Astrocyte (in vitro differentiated cells and primary cell): ENCODE data around the gene EXOG. TPM values are rescaled to one million over a fixed set of nuclear protein-coding genes. Genes with fewer than 3 reads are reported as not detected.
A peak's percentile ranks its signal among the peaks of the same experiment; 100 is the strongest.

Experiments
- DNase-seq: peaks from one replicate; pipeline ENCODE4 v3.0.0-alpha.2; 2010; ENCODE audit warnings: low read depth
- FAIRE-seq: peaks from 2 replicates; lab custom pipeline; 2011; peaks lifted over from hg19 to GRCh38; lab: Jason Lieb, UNC
- H2AFZ ChIP-seq: 2 replicates; pipeline ENCODE4 v1.6.0; 2012; ENCODE audit warnings: low read depth, low read length, inconsistent platforms
- H3K27ac ChIP-seq: 2 replicates; pipeline ENCODE4 v1.5.1; 2011; ENCODE audit warnings: low read depth, low read length, inconsistent platforms
- H3K27me3 ChIP-seq: 2 replicates; pipeline ENCODE4 v1.6.0; 2011; ENCODE audit warnings: low read length, inconsistent platforms; ENCODE audit not compliant: insufficient read depth
- H3K36me3 ChIP-seq: 2 replicates; pipeline ENCODE4 v1.5.1; 2011; ENCODE audit warnings: low read length, inconsistent platforms; ENCODE audit not compliant: insufficient read depth
- H3K4me1 ChIP-seq: 2 replicates; pipeline ENCODE4 v1.5.1; 2011; ENCODE audit warnings: low read length, inconsistent platforms; ENCODE audit not compliant: insufficient read depth
- H3K4me2 ChIP-seq: 2 replicates; pipeline ENCODE4 v1.6.0; 2012; ENCODE audit warnings: low read length, inconsistent platforms
- H3K4me3 ChIP-seq: 2 replicates; pipeline ENCODE4 v1.5.1; 2011; ENCODE audit warnings: low read depth, mild to moderate bottlenecking, low read length, inconsistent platforms; ENCODE audit not compliant: insufficient read depth
- H3K79me2 ChIP-seq: 2 replicates; pipeline ENCODE4 v1.6.0; 2012; ENCODE audit warnings: mild to moderate bottlenecking, low read length, inconsistent platforms; ENCODE audit not compliant: insufficient read depth
- H3K9ac ChIP-seq: 2 replicates; pipeline ENCODE4 v1.6.0; 2012; ENCODE audit warnings: mild to moderate bottlenecking, low read length, inconsistent platforms
- H3K9me3 ChIP-seq: 2 replicates; pipeline ENCODE4 v1.5.1; 2012; ENCODE audit warnings: low read depth, mild to moderate bottlenecking, low read length, inconsistent platforms; ENCODE audit not compliant: insufficient read depth
- H4K20me1 ChIP-seq: 2 replicates; pipeline ENCODE4 v1.6.0; 2012; ENCODE audit warnings: low read length, inconsistent platforms; ENCODE audit not compliant: insufficient read depth
- H3K27ac Mint-ChIP-seq: one replicate; pipeline ENCODE4 v1.8.0; 2021; ENCODE audit warnings: mild to moderate bottlenecking, mixed read lengths; ENCODE audit not compliant: unreplicated experiment
- H3K27me3 Mint-ChIP-seq: one replicate; pipeline ENCODE4 v1.8.0; 2021; ENCODE audit warnings: low read depth, mixed read lengths; ENCODE audit not compliant: unreplicated experiment
- H3K36me3 Mint-ChIP-seq: one replicate; pipeline ENCODE4 v1.8.0; 2021; ENCODE audit warnings: low read depth, mixed read lengths; ENCODE audit not compliant: unreplicated experiment
- H3K4me1 Mint-ChIP-seq: one replicate; pipeline ENCODE4 v1.8.0; 2021; ENCODE audit warnings: low read depth, mixed read lengths; ENCODE audit not compliant: unreplicated experiment
- H3K4me3 Mint-ChIP-seq: one replicate; pipeline ENCODE4 v1.8.0; 2021; ENCODE audit warnings: mild to moderate bottlenecking, moderate library complexity, mixed read lengths; ENCODE audit not compliant: unreplicated experiment
- H3K9me3 Mint-ChIP-seq: one replicate; pipeline ENCODE4 v1.8.0; 2021; ENCODE audit warnings: mild to moderate bottlenecking, mixed read lengths; ENCODE audit not compliant: unreplicated experiment
- EZH2 ChIP-seq: IDR thresholded peaks from 2 replicates; pipeline ENCODE4 v1.6.1; 2012; ENCODE audit warnings: mild to moderate bottlenecking, low read length, inconsistent platforms; ENCODE audit not compliant: insufficient read depth
- total RNA-seq: library from RNA; stranded (reverse); gene quantifications from 2 replicates; pipeline ENCODE4 v1.2.1, GENCODE V29; 2021
- TF ChIP-seq, protein P1 (sequence below): IDR thresholded peaks from 2 replicates; pipeline ENCODE4 v1.5.1; 2011; ENCODE audit warnings: low read depth, mild to moderate bottlenecking, inconsistent platforms, low read length, moderate library complexity; ENCODE audit not compliant: insufficient read depth

Gene EXOG
- total RNA-seq, 1 donor from 2014 or later = 11.5 TPM

DNA sequence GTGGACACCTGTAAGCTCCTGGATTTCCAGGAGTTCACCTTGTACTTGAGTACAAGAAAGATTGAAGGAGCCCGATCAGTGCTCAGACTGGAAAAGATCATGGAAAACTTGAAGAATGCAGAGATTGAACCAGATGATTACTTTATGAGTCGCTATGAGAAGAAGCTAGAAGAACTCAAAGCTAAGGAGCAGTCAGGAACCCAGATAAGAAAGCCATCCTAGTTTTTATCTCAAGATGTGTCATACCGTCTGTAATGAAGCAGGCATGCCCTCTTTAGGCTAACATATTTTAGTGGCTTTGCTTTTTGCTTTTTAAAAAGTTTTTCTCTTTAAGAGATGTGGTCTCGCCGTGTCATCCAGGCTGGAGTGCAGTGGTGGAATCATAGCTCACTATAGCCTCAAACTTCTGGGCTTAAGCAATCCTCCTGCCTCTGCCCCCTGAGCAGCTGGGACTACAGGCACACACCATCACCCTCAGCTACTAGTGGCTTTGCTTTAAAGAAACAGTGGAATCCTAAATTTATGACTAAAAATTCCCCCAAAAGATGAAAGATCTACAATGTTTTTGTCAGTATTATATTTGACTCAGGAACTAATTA, 28.1 kb downstream of the EXOG start:
- Histone ChIP-seq H3K9ac (no peak overlapping the region), H3K4me1 (peaks cover 4% of the 10 kb centered on the region), H3K4me3 (no peak overlapping the region), H3K79me2 (no peaks in the 10 kb centered on the region), H3K9me3 (no peaks in the 10 kb centered on the region), H3K4me2 (peak overlapping the region; percentile 9), H3K27ac (peak overlapping the region; percentile 40), H2AFZ (no peak overlapping the region), H3K36me3 (peaks cover 14% of the 10 kb centered on the region), H4K20me1 (peaks cover 7% of the 10 kb centered on the region), H3K27me3 (no peaks in the 10 kb centered on the region)
- H3K4me1 Mint-ChIP-seq = peaks cover 10% of the 10 kb centered on the region
- H3K27ac Mint-ChIP-seq = peak overlapping the region; percentile 64
- H3K36me3 Mint-ChIP-seq = peaks cover 5% of the 10 kb centered on the region
- DNase-seq = peak; percentile 46
- H3K4me3 Mint-ChIP-seq = no peak overlapping the region
- FAIRE-seq = no peak
- TF ChIP-seq, protein P1, sequence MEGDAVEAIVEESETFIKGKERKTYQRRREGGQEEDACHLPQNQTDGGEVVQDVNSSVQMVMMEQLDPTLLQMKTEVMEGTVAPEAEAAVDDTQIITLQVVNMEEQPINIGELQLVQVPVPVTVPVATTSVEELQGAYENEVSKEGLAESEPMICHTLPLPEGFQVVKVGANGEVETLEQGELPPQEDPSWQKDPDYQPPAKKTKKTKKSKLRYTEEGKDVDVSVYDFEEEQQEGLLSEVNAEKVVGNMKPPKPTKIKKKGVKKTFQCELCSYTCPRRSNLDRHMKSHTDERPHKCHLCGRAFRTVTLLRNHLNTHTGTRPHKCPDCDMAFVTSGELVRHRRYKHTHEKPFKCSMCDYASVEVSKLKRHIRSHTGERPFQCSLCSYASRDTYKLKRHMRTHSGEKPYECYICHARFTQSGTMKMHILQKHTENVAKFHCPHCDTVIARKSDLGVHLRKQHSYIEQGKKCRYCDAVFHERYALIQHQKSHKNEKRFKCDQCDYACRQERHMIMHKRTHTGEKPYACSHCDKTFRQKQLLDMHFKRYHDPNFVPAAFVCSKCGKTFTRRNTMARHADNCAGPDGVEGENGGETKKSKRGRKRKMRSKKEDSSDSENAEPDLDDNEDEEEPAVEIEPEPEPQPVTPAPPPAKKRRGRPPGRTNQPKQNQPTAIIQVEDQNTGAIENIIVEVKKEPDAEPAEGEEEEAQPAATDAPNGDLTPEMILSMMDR = no peak
- no peak for TF ChIP-seq EZH2
- no peaks in the 10 kb centered on the region for H3K9me3 Mint-ChIP-seq
- H3K27me3 Mint-ChIP-seq = no peaks in the 10 kb centered on the region

DNA sequence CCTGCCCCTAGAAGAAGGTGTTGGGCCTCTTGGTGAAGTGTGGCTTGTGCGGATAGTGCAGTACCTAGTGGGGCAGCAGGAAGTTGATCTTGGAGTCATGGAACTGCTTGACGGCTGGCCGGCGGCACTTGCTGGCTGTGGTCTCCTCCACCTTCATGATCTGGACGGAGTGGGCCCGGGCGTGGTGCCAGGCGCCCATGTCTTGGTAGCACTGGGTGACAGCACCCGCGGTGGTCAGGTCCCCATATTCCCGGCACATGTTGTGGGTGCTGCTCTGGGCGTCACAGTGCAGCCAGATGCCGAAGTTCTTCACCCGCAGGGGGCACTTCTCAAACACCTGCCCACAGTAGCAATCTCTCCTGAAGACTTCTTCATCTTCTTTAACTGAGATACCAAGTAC, 30.7 kb downstream of the EXOG start:
- no peak for TF ChIP-seq EZH2
- TF ChIP-seq, protein P1 = no peak

DNA sequence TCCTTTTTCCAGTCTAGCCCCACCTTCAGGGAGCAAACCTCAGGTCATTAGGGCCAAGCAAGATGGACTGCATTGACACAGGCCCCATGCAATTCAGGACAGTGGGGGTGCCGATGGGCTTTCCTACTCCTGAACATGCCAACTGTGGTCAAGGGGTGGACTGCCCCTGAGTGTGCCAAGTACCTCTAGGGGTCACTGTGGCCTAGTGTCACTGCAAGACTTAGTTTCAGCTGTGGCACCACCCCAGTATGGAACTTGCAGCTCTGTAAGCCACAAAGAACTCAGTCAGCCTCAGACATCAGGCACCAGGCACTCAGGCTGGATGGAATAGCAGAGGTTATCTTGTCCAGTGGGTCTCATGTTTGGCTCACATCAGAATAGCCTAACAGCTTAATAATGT, 32.3 kb downstream of the EXOG start:
- Histone ChIP-seq H2AFZ (no peak overlapping the region), H3K27ac (no peak overlapping the region), H3K9me3 (no peaks in the 10 kb centered on the region), H3K4me1 (peaks cover 4% of the 10 kb centered on the region), H3K4me3 (no peak overlapping the region), H4K20me1 (no peaks in the 10 kb centered on the region), H3K4me2 (no peak overlapping the region), H3K36me3 (peaks cover 9% of the 10 kb centered on the region), H3K9ac (no peak overlapping the region), H3K79me2 (no peaks in the 10 kb centered on the region), H3K27me3 (no peaks in the 10 kb centered on the region)
- H3K36me3 Mint-ChIP-seq = peaks cover 7% of the 10 kb centered on the region
- no peaks in the 10 kb centered on the region for H3K27me3 Mint-ChIP-seq
- no peak overlapping the region for H3K27ac Mint-ChIP-seq
- DNase-seq = no peak
- H3K4me3 Mint-ChIP-seq = no peak overlapping the region
- no peak for FAIRE-seq
- peaks cover 10% of the 10 kb centered on the region for H3K4me1 Mint-ChIP-seq
- TF ChIP-seq, protein P1 = no peak
- no peak for TF ChIP-seq EZH2
- no peaks in the 10 kb centered on the region for H3K9me3 Mint-ChIP-seq

More for the DNA sequence above, 30.7 kb downstream of the EXOG start:
- Histone ChIP-seq H3K27ac (no peak overlapping the region), H3K4me1 (peaks cover 4% of the 10 kb centered on the region), H2AFZ (no peak overlapping the region), H4K20me1 (peaks cover 4% of the 10 kb centered on the region), H3K4me3 (no peak overlapping the region), H3K9ac (no peak overlapping the region), H3K27me3 (no peaks in the 10 kb centered on the region), H3K36me3 (peaks cover 13% of the 10 kb centered on the region), H3K79me2 (no peaks in the 10 kb centered on the region), H3K9me3 (no peaks in the 10 kb centered on the region), H3K4me2 (no peak overlapping the region)
- FAIRE-seq (no peak), DNase-seq (no peak)
- no peak overlapping the region for H3K4me3 Mint-ChIP-seq
- H3K27ac Mint-ChIP-seq = no peak overlapping the region
- peaks cover 10% of the 10 kb centered on the region for H3K4me1 Mint-ChIP-seq
- no peaks in the 10 kb centered on the region for H3K27me3 Mint-ChIP-seq
- peaks cover 7% of the 10 kb centered on the region for H3K36me3 Mint-ChIP-seq
- no peaks in the 10 kb centered on the region for H3K9me3 Mint-ChIP-seq
